ENCODE data around the gene AZU1.

GRCh38 chr19:853014-853585, 25.5 kb downstream of the AZU1 start:
- no peak for TF ChIP-seq CTCF (IDR thresholded peaks at IDR 0.05)
- TF ChIP-seq POLR2A (IDR thresholded peaks at IDR 0.05), result no peak
